Activated CD4-positive, alpha-beta T cell treated with anti-CD3 and anti-CD28 coated beads for 36 hours (primary cell): ENCODE measurements around the gene GABRD. TPM values are rescaled to one million over a fixed set of nuclear protein-coding genes. Genes with fewer than 3 reads are reported as not detected.

Experiments
- ATAC-seq: fragments of 200-7000 bp; cut with Tn5 transposase; one replicate; pipeline ENCODE4 v1.10.0; 2021; ENCODE audit warnings: mild to moderate bottlenecking, moderate library complexity
- CTCF ChIA-PET: fragments of 350-600 bp; sonication (Branson Sonifier 250); formaldehyde crosslinking; loops from one replicate; lab custom pipeline; 2021; ENCODE audit warnings: antibody characterized with exemption; lab: Charles Lee
- POLR2A ChIA-PET: fragments of 350-600 bp; sonication (Branson Sonifier 250); formaldehyde crosslinking; loops from one replicate; lab custom pipeline; 2021; ENCODE audit warnings: antibody characterized with exemption, inconsistent platforms; lab: Charles Lee
- DNase-seq: peaks from one replicate; pipeline ENCODE4 v3.0.0-alpha.2; 2020
- H3K27ac Mint-ChIP-seq: one replicate; pipeline ENCODE4 v1.8.0; 2021; ENCODE audit warnings: mixed read lengths
- H3K27me3 Mint-ChIP-seq: one replicate; pipeline ENCODE4 v1.8.0; 2021; ENCODE audit warnings: mixed read lengths
- H3K36me3 Mint-ChIP-seq: one replicate; pipeline ENCODE4 v1.8.0; 2021; ENCODE audit warnings: low read depth, mixed read lengths
- H3K4me1 Mint-ChIP-seq: one replicate; pipeline ENCODE4 v1.8.0; 2021; ENCODE audit warnings: mixed read lengths
- H3K4me3 Mint-ChIP-seq: one replicate; pipeline ENCODE4 v1.8.0; 2021; ENCODE audit warnings: mild to moderate bottlenecking, moderate library complexity, mixed read lengths
- H3K9me3 Mint-ChIP-seq: one replicate; pipeline ENCODE4 v1.8.0; 2021; ENCODE audit warnings: low read depth, mixed read lengths
- intact Hi-C, 2 experiments: fragments of 100-400 bp; cut with DNase I in 1 of 2; cut with micrococcal nuclease in 1 of 2; formaldehyde crosslinking; loops; one replicate each; pipeline versions ENCODE4 v1.14.2 to v1.15.1; 2022 to 2024; cut with DNase I, micrococcal nuclease
- total RNA-seq, 2 experiments: library from RNA; stranded (reverse); gene quantifications; one replicate each; pipeline ENCODE4 v1.2.3, GENCODE V29; 2021

The GABRD gene
- total RNA-seq, 2 experiments from 2014 or later = not detected

DNA sequence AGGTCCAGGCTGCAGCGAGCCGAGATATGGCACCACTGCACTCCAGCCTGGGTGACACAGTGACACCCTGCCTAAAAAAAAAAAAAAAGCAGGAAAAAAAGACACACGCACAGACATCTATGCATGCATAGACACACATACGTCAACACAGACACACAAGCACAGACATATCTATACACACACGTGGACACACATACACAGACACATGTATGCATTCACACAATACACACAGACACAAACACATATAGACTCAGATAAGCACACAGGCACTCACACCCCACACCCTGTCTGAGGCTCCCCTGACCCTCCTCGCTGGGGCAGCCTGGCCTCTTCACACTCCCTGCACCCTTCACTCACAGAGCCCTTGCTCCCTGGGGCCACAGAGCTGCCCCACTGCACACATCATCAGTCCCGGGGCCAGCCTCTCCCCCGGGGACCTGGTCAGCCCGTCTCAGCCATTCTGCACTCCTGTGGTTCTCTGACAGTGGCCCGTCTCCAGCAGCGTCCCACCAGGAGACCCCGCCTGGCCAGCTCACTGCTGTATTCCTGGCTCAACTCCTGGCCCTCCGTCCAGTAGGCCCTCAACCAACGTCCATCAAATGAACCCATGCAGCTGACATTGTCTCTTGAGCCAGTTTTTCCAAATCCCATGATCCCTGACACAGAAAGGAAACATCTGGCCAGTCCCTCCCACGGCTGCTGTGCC lies 26.5 kb downstream of the GABRD start:
- DNase-seq (no peak), ATAC-seq (no peak)
- Mint-ChIP-seq H3K4me1 (peaks cover 21% of the 10 kb centered on the region), H3K27ac (peak overlapping the region; percentile 40), H3K36me3 (no peaks in the 10 kb centered on the region), H3K9me3 (no peaks in the 10 kb centered on the region), H3K27me3 (peaks cover 14% of the 10 kb centered on the region), H3K4me3 (no peak overlapping the region)
- CTCF ChIA-PET = interaction anchor here (0.5 to 5.2 kb wide), 21 partner anchors 11 to 474 kb away, joined by 3 to 51 read pairs (median 3); partner anchors contain the start of gene GABRD
- POLR2A ChIA-PET = no interaction called here
- intact Hi-C loops = loop anchor here (1.0 to 5.0 kb wide), 3 partner anchors 85 to 537 kb away; no protein-coding TSS in a partner anchor

DNA sequence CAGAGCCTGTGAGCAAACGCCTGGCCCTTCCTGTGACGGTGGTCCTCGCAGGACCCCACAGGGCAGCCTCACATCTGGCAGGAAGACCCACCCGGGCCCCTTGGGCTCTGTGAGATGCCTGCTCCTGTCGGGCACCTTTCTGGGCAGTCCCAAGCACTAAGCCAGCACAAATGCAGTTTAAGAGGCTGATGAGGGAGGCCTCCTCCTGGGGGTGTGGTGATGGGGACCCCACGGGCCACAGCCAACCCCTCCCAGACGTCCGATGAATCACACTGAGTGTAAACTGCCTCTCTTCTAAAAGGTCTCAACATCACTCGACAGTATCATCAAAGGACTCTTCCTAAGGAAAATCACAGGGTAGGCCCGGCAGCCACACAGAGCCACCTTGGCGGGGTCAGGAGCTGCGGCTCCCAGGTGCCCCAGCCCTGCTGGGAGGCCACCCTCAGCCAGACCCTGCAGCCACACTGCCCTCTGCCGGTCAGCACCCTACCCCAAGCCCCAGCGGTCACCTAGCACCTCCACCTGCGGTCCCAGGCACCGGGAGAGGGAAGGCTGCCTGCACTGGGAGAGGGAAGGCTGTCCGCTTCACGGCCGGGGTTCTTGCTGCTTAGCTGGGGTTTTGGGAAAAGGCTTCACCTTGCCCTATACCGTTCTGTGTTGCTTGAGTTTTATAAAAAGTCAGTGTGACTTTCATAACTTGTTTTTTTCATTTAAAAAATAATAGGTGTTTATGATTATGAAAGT lies 27.2 kb downstream of the GABRD start:
- Mint-ChIP-seq H3K9me3 (no peaks in the 10 kb centered on the region), H3K27ac (no peak overlapping the region), H3K4me1 (peaks cover 21% of the 10 kb centered on the region), H3K4me3 (no peak overlapping the region), H3K36me3 (no peaks in the 10 kb centered on the region), H3K27me3 (peaks cover 14% of the 10 kb centered on the region)
- ChIA-PET POLR2A (no interaction called here), CTCF (interaction anchor here (0.5 to 5.2 kb wide), 6 partner anchors 57 to 128 kb away, joined by 3 to 51 read pairs (median 4); no protein-coding TSS in a partner anchor)
- no peak for ATAC-seq
- peak; percentile 78 for DNase-seq
- intact Hi-C loops = loop anchor here in 1 of 2 experiments (5.0 kb wide), 1 partner anchor 536 kb away; no protein-coding TSS in a partner anchor

DNA sequence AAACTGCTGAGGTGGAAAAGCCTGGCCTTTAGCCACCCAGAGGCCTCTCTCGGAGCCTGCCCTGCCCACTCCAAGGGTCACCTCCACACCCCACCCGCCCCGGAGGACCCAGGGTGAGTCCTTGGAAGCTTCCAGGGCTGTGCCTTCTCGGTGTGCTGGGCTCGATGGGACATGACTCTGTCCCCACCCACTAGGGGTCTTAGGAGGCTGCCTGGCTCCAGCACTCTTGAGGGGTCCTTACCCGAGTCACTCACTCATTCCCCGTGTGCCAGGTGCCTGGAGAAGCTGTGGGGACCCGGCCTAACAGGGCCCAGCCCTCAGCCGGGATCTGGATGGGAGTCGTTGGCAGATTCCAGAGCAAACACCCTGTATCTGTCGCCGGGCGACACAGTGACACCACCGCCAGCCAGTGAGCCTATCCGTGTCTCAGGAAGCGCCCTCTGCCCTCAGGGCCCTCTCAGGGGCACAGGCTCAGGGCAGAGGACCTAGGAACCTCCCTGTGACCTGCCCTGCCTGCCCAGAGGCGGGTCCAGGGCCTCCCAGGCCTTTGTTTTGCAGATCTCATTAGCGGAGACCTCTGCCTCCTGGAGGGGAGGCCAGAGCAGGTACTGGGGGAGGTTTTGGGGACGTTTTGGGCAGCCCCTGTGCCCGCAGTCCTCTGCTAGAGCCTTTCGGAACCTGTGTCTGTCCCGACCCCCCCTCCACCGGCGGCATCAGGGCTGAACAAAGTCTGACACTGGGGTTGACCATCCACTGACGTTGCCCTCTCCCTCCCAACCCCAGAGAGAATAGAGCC lies 28.0 kb downstream of the GABRD start:
- H3K27ac Mint-ChIP-seq = no peak overlapping the region
- ATAC-seq = no peak
- POLR2A ChIA-PET = no interaction called here
- intact Hi-C loops = loop anchor here in 1 of 2 experiments (5.0 kb wide), 1 partner anchor 535 kb away; no protein-coding TSS in a partner anchor
- peaks cover 14% of the 10 kb centered on the region for H3K27me3 Mint-ChIP-seq
- no peak overlapping the region for H3K4me3 Mint-ChIP-seq
- H3K36me3 Mint-ChIP-seq = no peaks in the 10 kb centered on the region
- no peak for DNase-seq
- no peaks in the 10 kb centered on the region for H3K9me3 Mint-ChIP-seq
- CTCF ChIA-PET = interaction anchor here (0.9 to 5.2 kb wide), 4 partner anchors 58 to 128 kb away, joined by 3 to 51 read pairs (median 7); no protein-coding TSS in a partner anchor
- H3K4me1 Mint-ChIP-seq = peaks cover 23% of the 10 kb centered on the region

DNA sequence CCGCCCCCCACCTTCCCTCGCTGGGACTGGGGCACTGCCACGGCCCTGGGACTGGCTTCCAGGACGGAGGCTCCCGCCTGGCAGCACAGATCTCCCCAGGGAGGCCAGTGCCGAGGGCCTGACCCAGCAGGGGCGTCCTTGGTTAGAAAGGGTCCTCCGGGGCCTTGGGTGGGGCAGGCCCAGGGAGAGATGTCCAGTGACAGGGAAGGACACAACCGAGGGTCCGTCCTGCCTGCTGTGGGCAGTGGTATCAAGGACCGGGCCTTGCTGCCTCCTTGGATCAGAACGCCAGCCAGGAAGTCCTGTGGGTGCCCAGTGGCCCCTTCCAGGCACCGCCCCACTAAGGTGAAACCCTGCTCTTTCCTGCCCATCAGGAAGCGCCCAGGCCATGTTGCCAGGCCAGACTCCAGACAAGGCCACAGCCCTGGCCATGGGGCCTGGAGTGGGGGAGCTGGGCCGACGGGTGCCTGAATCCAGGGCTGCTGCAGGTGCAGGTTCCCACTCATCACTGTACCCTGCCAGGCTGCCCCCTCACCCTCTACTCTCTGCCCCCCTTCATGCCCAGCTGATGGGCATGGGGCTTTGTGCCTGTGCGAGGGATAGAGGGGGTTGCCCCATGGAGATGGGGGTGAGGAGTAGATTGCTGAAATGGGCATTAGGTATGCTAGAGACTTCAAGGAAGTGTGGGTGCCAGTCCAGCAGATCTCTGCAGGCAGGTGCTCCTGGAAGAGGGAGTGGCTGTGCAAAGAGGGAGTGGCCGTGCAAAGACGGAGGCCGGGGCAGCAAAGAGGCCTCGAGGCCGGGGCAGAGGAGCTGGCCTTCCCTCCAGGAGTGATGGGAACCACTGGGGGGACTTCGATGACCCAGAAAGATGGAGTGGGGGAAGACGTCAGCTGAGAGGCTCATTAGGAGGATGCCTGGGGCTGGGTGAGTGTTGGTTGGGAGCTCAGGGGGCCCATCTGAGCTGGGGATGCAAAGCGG lies 28.9 kb downstream of the GABRD start:
- POLR2A ChIA-PET = no interaction called here
- peaks cover 24% of the 10 kb centered on the region for H3K4me1 Mint-ChIP-seq
- H3K4me3 Mint-ChIP-seq = peak overlapping the region; percentile 68
- intact Hi-C loops = loop anchor here in 1 of 2 experiments (5.0 kb wide), 1 partner anchor 534 kb away; no protein-coding TSS in a partner anchor
- peaks cover 14% of the 10 kb centered on the region for H3K27me3 Mint-ChIP-seq
- H3K36me3 Mint-ChIP-seq = no peaks in the 10 kb centered on the region
- CTCF ChIA-PET = interaction anchor here (1.3 kb wide), 1 partner anchor 27 kb away, joined by 4 read pairs; no protein-coding TSS in a partner anchor
- H3K27ac Mint-ChIP-seq = no peak overlapping the region
- DNase-seq (no peak), ATAC-seq (no peak)
- H3K9me3 Mint-ChIP-seq = no peaks in the 10 kb centered on the region

DNA sequence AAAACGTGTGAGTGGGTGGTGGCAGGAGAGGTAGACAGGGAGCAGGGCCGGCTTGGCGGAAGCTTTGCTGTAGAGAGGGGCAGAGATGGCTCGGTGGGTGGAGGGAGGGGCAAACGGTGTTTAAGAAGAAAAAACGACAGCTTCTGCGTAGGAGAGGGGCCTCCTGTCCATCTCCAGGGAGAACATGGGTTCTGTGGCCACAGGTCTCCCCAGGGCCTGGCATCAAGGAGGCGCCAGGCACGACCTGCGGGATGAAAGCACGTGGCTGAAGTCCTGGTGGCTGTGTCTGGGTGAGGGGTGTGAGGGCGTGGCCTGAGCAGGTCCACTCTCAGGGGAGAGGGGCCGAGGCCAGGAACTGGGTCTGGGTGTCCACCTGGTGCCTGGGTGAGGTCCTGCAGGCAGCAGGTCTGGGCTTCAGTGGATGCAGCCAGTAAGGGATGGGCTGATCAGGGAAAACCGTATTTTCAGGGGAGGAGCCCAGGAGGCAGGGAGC lies 30.1 kb downstream of the GABRD start:
- H3K36me3 Mint-ChIP-seq = no peaks in the 10 kb centered on the region
- intact Hi-C loops = loop anchor here in 1 of 2 experiments (5.0 kb wide), 1 partner anchor 533 kb away; no protein-coding TSS in a partner anchor
- POLR2A ChIA-PET = no interaction called here
- DNase-seq = peak; percentile 38
- no peak for ATAC-seq
- H3K9me3 Mint-ChIP-seq = no peaks in the 10 kb centered on the region
- H3K27me3 Mint-ChIP-seq = peaks cover 14% of the 10 kb centered on the region
- peaks cover 24% of the 10 kb centered on the region for H3K4me1 Mint-ChIP-seq
- H3K27ac Mint-ChIP-seq = no peak overlapping the region
- CTCF ChIA-PET = interaction anchor here (0.6 to 1.4 kb wide), 3 partner anchors 10 to 140 kb away, joined by 3 to 4 read pairs (median 3); no protein-coding TSS in a partner anchor
- peak overlapping the region; percentile 68 for H3K4me3 Mint-ChIP-seq

DNA sequence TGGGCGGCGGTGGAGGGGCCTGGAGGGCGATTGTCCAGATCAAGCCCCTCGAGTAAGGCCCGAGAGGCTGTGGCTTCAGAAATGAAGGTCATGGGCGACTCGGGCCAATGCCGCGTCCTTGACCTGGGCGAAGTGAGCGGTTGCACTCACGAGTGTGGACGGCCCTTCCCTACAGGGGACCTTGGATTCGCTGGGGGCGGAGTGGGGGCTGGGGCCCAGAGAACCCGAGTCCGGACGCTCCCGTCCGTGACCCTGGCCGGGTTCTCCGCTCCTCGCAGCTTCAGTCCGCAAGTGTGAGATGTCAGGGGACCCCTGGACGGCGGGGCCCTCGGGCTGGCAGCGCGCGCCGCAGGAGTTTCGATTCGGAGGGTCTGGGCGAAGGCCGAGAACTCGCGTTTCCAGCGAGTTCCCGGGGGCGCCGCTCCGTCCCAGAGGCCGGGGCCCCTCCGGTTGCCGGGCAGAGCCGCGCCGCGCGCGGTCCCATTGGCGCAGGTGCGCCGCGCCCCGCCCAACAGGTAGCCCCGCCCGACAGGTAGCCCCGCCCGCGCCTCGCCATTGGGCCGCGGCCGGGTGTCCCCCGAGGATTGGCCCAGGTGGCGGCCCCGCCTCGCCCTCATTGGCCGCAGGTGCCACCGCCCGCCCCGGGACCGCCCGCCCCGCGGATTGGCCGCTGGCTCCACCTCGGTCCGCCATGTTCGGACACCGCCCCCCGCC lies 30.7 kb downstream of the GABRD start, which contains the start of gene PRKCZ:
Gene PRKCZ, plus strand, starts transcription at position 694 of the 714 bp plus-strand sequence. CDS start 220 bp downstream, outside the sequence.
- Mint-ChIP-seq H3K4me3 (peak within 1 kb of the TSS; percentile 68), H3K36me3 (no peaks in the 10 kb centered on the region), H3K4me1 (peaks cover 24% of the 10 kb centered on the region), H3K9me3 (no peaks in the 10 kb centered on the region), H3K27ac (no peak within 1 kb of the TSS), H3K27me3 (peaks cover 14% of the 10 kb centered on the region)
- peak; percentile 95 for DNase-seq
- intact Hi-C loops = loop anchor here in 1 of 2 experiments (1.0 to 5.0 kb wide), 7 partner anchors 83 to 532 kb away; partner anchors contain the start of genes MORN1, NADK, RER1 and TMEM52
- peak; percentile 98 for ATAC-seq
- POLR2A ChIA-PET = no interaction called here
- CTCF ChIA-PET = interaction anchor here (1.3 to 1.4 kb wide), 2 partner anchors 11 to 29 kb away, joined by 3 to 4 read pairs; no protein-coding TSS in a partner anchor

DNA sequence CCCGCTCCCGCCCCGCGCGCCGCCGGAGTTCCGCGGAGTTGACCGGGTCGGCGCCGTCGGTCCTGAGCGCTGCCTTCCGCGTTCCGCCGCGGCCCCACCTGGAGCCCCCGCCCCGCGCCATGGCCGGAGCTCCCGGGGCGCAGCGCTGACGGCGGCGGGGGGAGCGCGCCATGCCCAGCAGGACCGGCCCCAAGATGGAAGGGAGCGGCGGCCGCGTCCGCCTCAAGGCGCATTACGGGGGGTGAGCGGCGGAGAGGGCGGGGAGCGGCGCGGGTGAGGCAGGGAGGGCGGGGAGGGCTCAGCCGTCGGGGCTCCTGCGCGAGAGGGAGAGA lies 31.3 kb downstream of the GABRD start:
- peak overlapping the region; percentile 56 for H3K4me3 Mint-ChIP-seq
- no peak overlapping the region for H3K27ac Mint-ChIP-seq
- no peaks in the 10 kb centered on the region for H3K36me3 Mint-ChIP-seq
- intact Hi-C loops = loop anchor here in 1 of 2 experiments (1.0 kb wide), 6 partner anchors 83 to 341 kb away; partner anchors contain the start of genes MORN1, NADK, RER1 and TMEM52
- CTCF ChIA-PET = interaction anchor here (0.6 kb wide), 1 partner anchor 273 kb away, joined by 3 read pairs; no protein-coding TSS in a partner anchor
- H3K4me1 Mint-ChIP-seq = peaks cover 19% of the 10 kb centered on the region
- ATAC-seq (peak; percentile 36), DNase-seq (peak; percentile 61)
- no peaks in the 10 kb centered on the region for H3K9me3 Mint-ChIP-seq
- POLR2A ChIA-PET = interaction anchor here (0.7 kb wide), 1 partner anchor 176 kb away, joined by 3 read pairs; no protein-coding TSS in a partner anchor
- H3K27me3 Mint-ChIP-seq = peaks cover 13% of the 10 kb centered on the region

DNA sequence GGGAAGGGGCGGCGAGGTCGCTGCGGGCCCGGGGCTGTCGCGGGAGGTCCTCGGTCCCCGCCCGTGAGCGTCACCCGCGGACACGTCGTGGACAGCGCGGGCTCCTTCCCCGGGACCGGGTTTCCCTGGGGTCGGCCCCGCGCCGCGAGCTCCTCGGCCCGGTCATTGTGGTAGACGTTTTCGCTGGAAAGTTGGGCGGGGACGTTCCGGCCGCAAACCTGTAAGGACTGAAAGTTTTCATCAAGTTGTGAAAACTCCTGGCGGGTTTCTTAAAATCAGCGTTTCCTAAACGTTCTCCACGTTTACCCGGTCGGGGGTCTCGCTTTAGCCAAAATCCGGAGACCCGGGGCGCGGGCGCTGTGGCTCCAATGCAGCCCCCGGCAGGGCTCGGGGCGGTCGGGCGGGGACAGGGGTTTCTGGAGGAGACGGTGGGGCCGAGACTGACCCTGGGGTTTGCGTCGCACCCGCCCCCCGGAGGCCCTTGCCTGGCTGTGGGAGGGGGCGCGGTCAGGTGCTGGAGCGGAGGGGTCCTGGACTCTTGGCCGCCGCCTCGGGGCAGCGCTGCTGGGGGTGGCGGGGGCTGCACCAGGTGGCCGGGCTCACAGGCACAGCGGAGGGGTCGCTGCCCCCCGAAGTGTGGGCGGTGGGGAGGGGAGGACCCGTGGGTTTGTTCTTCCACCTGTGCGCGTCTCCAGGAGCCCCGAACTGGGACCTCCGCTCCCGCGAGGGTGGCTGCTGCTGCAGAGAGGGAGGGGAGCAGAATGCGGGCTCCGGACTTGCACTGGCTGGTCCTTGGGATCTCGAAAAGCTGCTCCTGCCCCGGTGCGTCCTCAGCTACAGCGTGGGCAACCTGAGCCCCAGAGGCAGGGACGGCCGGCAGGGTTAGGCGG lies 31.9 kb downstream of the GABRD start:
- H3K4me1 Mint-ChIP-seq = peaks cover 13% of the 10 kb centered on the region
- H3K27me3 Mint-ChIP-seq = peaks cover 11% of the 10 kb centered on the region
- no peak overlapping the region for H3K27ac Mint-ChIP-seq
- H3K4me3 Mint-ChIP-seq = peak overlapping the region; percentile 56
- DNase-seq = no peak
- ATAC-seq = no peak
- H3K9me3 Mint-ChIP-seq = no peaks in the 10 kb centered on the region
- ChIA-PET CTCF (interaction anchor here (0.6 to 1.0 kb wide), 3 partner anchors 123 to 273 kb away, joined by 3 read pairs; no protein-coding TSS in a partner anchor), POLR2A (interaction anchor here (0.7 kb wide), 1 partner anchor 175 kb away, joined by 3 read pairs; no protein-coding TSS in a partner anchor)
- intact Hi-C loops = loop anchor here in 1 of 2 experiments (1.0 kb wide), 6 partner anchors 82 to 340 kb away; partner anchors contain the start of genes MORN1, NADK, RER1 and TMEM52
- no peaks in the 10 kb centered on the region for H3K36me3 Mint-ChIP-seq
